Measurements from ENCODE around the gene SYMPK. TPM values are rescaled to one million over a fixed set of nuclear protein-coding genes. Genes with fewer than 3 reads are reported as not detected.

SYMPK gene
- total RNA-seq, 1 experiment from 2014 or later: 47.7 TPM

DNA sequence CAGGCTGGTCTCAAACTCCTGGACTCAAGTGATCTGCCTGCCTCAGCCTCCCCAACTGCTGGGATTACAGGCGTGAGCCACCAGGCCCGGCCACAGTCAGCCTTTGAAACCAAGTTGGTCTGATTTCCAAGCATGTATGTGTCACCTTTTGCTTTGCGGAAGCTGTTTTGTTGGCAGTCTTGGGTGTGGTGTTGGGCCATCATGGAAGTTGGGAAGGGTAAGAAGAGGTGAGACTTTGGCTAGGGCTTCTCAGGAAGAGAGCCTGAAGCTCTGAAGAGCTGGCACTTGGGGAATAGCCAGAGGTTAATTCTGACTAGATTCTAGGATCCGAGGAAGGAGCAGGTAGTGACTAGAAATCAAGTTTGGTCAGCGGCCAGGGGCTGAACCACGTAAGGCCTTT is 50.6 kb downstream of the SYMPK start:
- BruUV-seq (replicated peaks): no TSS peak
- no peak for ATAC-seq
- Histone ChIP-seq H3K27me3 (ENCODE audit: control insufficient read depth, insufficient read depth, low read length) (no peaks in the 10 kb centered on the region), H3K4me3 (ENCODE audit: low read depth in 2 of 2, low read length in 2 of 2) (no peak overlapping the region), H3K36me3 (ENCODE audit: control insufficient read depth, insufficient read depth, low read length) (no peaks in the 10 kb centered on the region), H3K9me3 (ENCODE audit: control insufficient read depth, insufficient read depth, low read depth, low read length) (no peaks in the 10 kb centered on the region), H3K4me1 (ENCODE audit: control insufficient read depth, insufficient read depth, low read length) (peaks cover 4% of the 10 kb centered on the region; the same call in 1 of the 2 replicates), H3K27ac (ENCODE audit: low read length) (no peak overlapping the region)
- TF ChIP-seq POLR2AphosphoS5 (IDR thresholded peaks at IDR 0.05; ENCODE audit: low read depth, low read length) (no peak), TCF7L2 (IDR thresholded peaks at IDR 0.05; ENCODE audit: low read depth, low read length) (no peak), SIN3A (IDR thresholded peaks at IDR 0.05; ENCODE audit: borderline replicate concordance, insufficient read depth, low read depth, low read length) (no peak)
- TF ChIP-seq, protein P1, sequence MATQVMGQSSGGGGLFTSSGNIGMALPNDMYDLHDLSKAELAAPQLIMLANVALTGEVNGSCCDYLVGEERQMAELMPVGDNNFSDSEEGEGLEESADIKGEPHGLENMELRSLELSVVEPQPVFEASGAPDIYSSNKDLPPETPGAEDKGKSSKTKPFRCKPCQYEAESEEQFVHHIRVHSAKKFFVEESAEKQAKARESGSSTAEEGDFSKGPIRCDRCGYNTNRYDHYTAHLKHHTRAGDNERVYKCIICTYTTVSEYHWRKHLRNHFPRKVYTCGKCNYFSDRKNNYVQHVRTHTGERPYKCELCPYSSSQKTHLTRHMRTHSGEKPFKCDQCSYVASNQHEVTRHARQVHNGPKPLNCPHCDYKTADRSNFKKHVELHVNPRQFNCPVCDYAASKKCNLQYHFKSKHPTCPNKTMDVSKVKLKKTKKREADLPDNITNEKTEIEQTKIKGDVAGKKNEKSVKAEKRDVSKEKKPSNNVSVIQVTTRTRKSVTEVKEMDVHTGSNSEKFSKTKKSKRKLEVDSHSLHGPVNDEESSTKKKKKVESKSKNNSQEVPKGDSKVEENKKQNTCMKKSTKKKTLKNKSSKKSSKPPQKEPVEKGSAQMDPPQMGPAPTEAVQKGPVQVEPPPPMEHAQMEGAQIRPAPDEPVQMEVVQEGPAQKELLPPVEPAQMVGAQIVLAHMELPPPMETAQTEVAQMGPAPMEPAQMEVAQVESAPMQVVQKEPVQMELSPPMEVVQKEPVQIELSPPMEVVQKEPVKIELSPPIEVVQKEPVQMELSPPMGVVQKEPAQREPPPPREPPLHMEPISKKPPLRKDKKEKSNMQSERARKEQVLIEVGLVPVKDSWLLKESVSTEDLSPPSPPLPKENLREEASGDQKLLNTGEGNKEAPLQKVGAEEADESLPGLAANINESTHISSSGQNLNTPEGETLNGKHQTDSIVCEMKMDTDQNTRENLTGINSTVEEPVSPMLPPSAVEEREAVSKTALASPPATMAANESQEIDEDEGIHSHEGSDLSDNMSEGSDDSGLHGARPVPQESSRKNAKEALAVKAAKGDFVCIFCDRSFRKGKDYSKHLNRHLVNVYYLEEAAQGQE (IDR thresholded peaks at IDR 0.05; ENCODE audit: insufficient read depth in 1 of 2, low read depth in 2 of 2, low read length in 1 of 2): no peak
- TF ChIP-seq, protein P2, sequence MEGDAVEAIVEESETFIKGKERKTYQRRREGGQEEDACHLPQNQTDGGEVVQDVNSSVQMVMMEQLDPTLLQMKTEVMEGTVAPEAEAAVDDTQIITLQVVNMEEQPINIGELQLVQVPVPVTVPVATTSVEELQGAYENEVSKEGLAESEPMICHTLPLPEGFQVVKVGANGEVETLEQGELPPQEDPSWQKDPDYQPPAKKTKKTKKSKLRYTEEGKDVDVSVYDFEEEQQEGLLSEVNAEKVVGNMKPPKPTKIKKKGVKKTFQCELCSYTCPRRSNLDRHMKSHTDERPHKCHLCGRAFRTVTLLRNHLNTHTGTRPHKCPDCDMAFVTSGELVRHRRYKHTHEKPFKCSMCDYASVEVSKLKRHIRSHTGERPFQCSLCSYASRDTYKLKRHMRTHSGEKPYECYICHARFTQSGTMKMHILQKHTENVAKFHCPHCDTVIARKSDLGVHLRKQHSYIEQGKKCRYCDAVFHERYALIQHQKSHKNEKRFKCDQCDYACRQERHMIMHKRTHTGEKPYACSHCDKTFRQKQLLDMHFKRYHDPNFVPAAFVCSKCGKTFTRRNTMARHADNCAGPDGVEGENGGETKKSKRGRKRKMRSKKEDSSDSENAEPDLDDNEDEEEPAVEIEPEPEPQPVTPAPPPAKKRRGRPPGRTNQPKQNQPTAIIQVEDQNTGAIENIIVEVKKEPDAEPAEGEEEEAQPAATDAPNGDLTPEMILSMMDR (IDR thresholded peaks at IDR 0.05): no peak
- intact Hi-C loops (cut with micrococcal nuclease; ENCODE audit: unreplicated experiment) (no loop called here), in situ Hi-C loops (cut with HindIII; ENCODE audit: low pct_unique_long_range_greater_than_20kb, low sequenced_read_pairs) (no loop called here)
- POLR2A ChIA-PET: no interaction called here
- CTCF ChIA-PET: no interaction called here
- no peak for DNase-seq (ENCODE audit: low read depth, low spot score)

DNA sequence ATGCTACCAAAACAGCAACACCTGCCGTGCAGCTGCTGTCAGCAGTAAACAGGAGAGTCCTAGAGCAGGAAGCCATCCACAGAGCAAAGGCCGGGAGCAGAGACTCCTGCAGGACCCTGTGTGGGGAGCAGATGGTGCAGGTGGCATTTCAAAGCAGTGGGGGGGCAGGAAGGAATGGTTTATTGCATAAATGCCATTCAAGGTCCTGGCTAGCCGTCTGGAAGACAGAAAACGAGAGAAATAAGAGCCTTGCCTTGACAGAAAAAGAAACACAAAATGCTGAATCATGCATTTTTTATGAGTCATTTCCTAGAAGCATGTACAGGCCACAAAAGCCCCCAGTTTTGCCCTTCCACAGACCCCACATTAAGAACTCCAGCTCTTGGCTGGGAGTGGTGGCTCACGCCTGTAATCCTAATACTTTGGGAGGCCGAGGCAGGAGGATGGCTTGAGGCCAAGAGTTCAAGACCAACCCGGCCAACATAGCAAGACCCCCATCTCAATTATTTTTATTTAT is 53.2 kb downstream of the SYMPK start:
- in situ Hi-C loops (cut with HindIII; ENCODE audit: low pct_unique_long_range_greater_than_20kb, low sequenced_read_pairs): no loop called here
- intact Hi-C loops (cut with micrococcal nuclease; ENCODE audit: unreplicated experiment): no loop called here

More for the DNA sequence above, 53.2 kb downstream of the SYMPK start:
- ChIA-PET CTCF (no interaction called here), POLR2A (no interaction called here)
- no peaks in the 10 kb centered on the region for H3K27me3 ChIP-seq (ENCODE audit: control insufficient read depth, insufficient read depth, low read length)
- H3K4me1 ChIP-seq (ENCODE audit: control insufficient read depth, insufficient read depth, low read length): peaks cover 4% of the 10 kb centered on the region; the same call in 1 of the 2 replicates
- TF ChIP-seq POLR2AphosphoS5 (IDR thresholded peaks at IDR 0.05; ENCODE audit: low read depth, low read length) (no peak), TCF7L2 (IDR thresholded peaks at IDR 0.05; ENCODE audit: low read depth, low read length) (no peak), SIN3A (IDR thresholded peaks at IDR 0.05; ENCODE audit: borderline replicate concordance, insufficient read depth, low read depth, low read length) (no peak)
- TF ChIP-seq, protein P2 (IDR thresholded peaks at IDR 0.05): no peak
- TF ChIP-seq, protein P1 (IDR thresholded peaks at IDR 0.05; ENCODE audit: insufficient read depth in 1 of 2, low read depth in 2 of 2, low read length in 1 of 2): no peak
- no peaks in the 10 kb centered on the region for H3K9me3 ChIP-seq (ENCODE audit: control insufficient read depth, insufficient read depth, low read depth, low read length)
- ATAC-seq (no peak; the same call in 1 of the 2 replicates), DNase-seq (ENCODE audit: low read depth, low spot score) (no peak)
- H3K27ac ChIP-seq (ENCODE audit: low read length): no peak overlapping the region
- no peaks in the 10 kb centered on the region for H3K36me3 ChIP-seq (ENCODE audit: control insufficient read depth, insufficient read depth, low read length)
- no peak overlapping the region for H3K4me3 ChIP-seq (ENCODE audit: low read depth in 2 of 2, low read length in 2 of 2)
- BruUV-seq (replicated peaks): no TSS peak

Data from Panc1 (cell line).